ENCODE measurements around the gene FAM107B. TPM values are rescaled to one million over a fixed set of nuclear protein-coding genes. Genes with fewer than 3 reads are reported as not detected.

Gene FAM107B
- total and polyA plus RNA-seq, 10 of the 15 experiments (the other 5 are each of a cell fraction or from before 2014, with no cell fraction given): 22.9 to 162 (median 86.6) TPM

- no peak for TF ChIP-seq CEBPZ (IDR thresholded peaks at IDR 0.05; ENCODE audit: low read depth, low read length)
- no peak for TF ChIP-seq USF1 (IDR thresholded peaks at IDR 0.05; ENCODE audit: borderline replicate concordance, extremely low read length, insufficient read depth, low read depth, low read length)
- no peak for TF ChIP-seq RBBP5 (conservative IDR thresholded peaks at IDR 0.05)
- TF ChIP-seq SUZ12 (IDR thresholded peaks at IDR 0.05; ENCODE audit: unreplicated experiment): no peak
Measured at GRCh38 chr10:14601872-14602725, 172.6 kb downstream of the FAM107B start (continued).

- H4K20me1 ChIP-seq (ENCODE audit: control insufficient read depth, insufficient read depth): peaks cover 4% of the 10 kb centered on the region; the same call in 1 of the 2 replicates
- WGBS (ENCODE audit: insufficient coverage, insufficient replicate concordance, low lambda C conversion rate, missing lambda C conversion rate): 8% methylated on average over 4 of the region's 4 CpGs
- CTCF ChIA-PET: interaction anchor here (0.7 to 1.9 kb wide), 5 partner anchors 12 to 139 kb away, joined by 3 to 17 read pairs (median 4); no protein-coding TSS in a partner anchor
- intact Hi-C loops (cut with micrococcal nuclease; ENCODE audit: unreplicated experiment) (loop anchor here (5.0 kb wide), 2 partner anchors 39 to 236 kb away; partner anchors contain the start of genes CDNF, HSPA14 and MSANTD7), in situ Hi-C loops (cut with MboI) (no loop called here)
- peaks cover 57% of the 10 kb centered on the region for H3K79me2 ChIP-seq (ENCODE audit: control insufficient read depth, insufficient read depth, low read length)
- H3K27me3 ChIP-seq (replicated peaks in 1 of 2; ENCODE audit: control insufficient read depth in 2 of 2, insufficient read depth in 2 of 2, low read length in 1 of 2): no peaks in the 10 kb centered on the region
- H3K4me3 ChIP-seq: peak overlapping the region; percentile 63; the same call in 1 of the 2 replicates
- no peaks in the 10 kb centered on the region; the same call in 1 of the 3 replicates for H3K9me3 ChIP-seq (replicated peaks; ENCODE audit: control insufficient read depth, insufficient read depth, low read length)
- peaks cover 15 to 16% of the 10 kb centered on the region in 2 experiments for H3K36me3 ChIP-seq (ENCODE audit: control insufficient read depth in 2 of 2, insufficient read depth in 2 of 2, low read length in 1 of 2)
- peak overlapping the region; percentile 69 for H3K27ac ChIP-seq (ENCODE audit: control insufficient read depth, insufficient read depth)
- RAD21 ChIA-PET (ENCODE audit: unreplicated experiment): interaction anchor here (0.7 to 3.6 kb wide), 5 partner anchors 10 to 236 kb away, joined by 3 to 19 read pairs (median 3); partner anchors contain the start of genes CDNF, HSPA14 and MSANTD7
- SMC1A ChIA-PET (ENCODE audit: uncharacterized antibody, unreplicated experiment): interaction anchor here (0.6 to 3.1 kb wide), 8 partner anchors 10 to 223 kb away, joined by 3 to 19 read pairs (median 4); no protein-coding TSS in a partner anchor
- ATAC-seq: no peak
- POLR2A ChIA-PET: interaction anchor here (1.0 kb wide), 1 partner anchor 18 kb away, joined by 5 read pairs; no protein-coding TSS in a partner anchor
- H2AFZ ChIP-seq (ENCODE audit: control insufficient read depth, low read depth, low read length): no peak overlapping the region
- DNase-seq (ENCODE audit: low read depth, low spot score): no peak
- FAIRE-seq: no peak
- H3K4me1 ChIP-seq (ENCODE audit: control insufficient read depth, insufficient read depth, low read length): peaks cover 29% of the 10 kb centered on the region
- BruUV-seq (replicated peaks): no TSS peak
- H3K4me2 ChIP-seq (ENCODE audit: control insufficient read depth, insufficient read depth): peak overlapping the region; percentile 88
- H3K9ac ChIP-seq (ENCODE audit: control insufficient read depth, insufficient read depth, low read length): peak overlapping the region; percentile 91; the same call in 1 of the 2 replicates
- TF ChIP-seq SKIL (IDR thresholded peaks at IDR 0.05; ENCODE audit: low read depth, poor library complexity, severe bottlenecking): no peak
- no peak for TF ChIP-seq TCF7 (IDR thresholded peaks at IDR 0.05; ENCODE audit: borderline replicate concordance)
- TF ChIP-seq RB1 (IDR thresholded peaks at IDR 0.05; ENCODE audit: borderline replicate concordance): no peak
- no peak for TF ChIP-seq IRF4 (IDR thresholded peaks at IDR 0.05; ENCODE audit: low read depth, low read length)
- no peak for TF ChIP-seq NFYA (IDR thresholded peaks at IDR 0.05; ENCODE audit: borderline replicate concordance, low read depth, low read length)
- no peak for TF ChIP-seq IKZF1 (conservative IDR thresholded peaks at IDR 0.05)
- no peak for TF ChIP-seq SRF (IDR thresholded peaks at IDR 0.05; ENCODE audit: low read depth in 2 of 2, low read length in 2 of 2)
- TF ChIP-seq PAX8 (IDR thresholded peaks at IDR 0.05): no peak
- no peak for TF ChIP-seq SMAD1 (IDR thresholded peaks at IDR 0.05; ENCODE audit: low read depth, partially characterized antibody)
- TF ChIP-seq DPF2 (IDR thresholded peaks at IDR 0.05): no peak
Measured at GRCh38 chr10:14601326-14601725, 173.4 kb downstream of the FAM107B start.

All from GM12878 (cell line).